HG03064 (cell line): ENCODE results near the gene GCHFR.

Experiments
- ATAC-seq: cut with Tn5 transposase; IDR thresholded peaks from one replicate; pipeline ENCODE4 v1.9.1; 2021; ENCODE audit warnings: low read depth; ENCODE audit not compliant: unreplicated experiment

The GCHFR gene

DNA sequence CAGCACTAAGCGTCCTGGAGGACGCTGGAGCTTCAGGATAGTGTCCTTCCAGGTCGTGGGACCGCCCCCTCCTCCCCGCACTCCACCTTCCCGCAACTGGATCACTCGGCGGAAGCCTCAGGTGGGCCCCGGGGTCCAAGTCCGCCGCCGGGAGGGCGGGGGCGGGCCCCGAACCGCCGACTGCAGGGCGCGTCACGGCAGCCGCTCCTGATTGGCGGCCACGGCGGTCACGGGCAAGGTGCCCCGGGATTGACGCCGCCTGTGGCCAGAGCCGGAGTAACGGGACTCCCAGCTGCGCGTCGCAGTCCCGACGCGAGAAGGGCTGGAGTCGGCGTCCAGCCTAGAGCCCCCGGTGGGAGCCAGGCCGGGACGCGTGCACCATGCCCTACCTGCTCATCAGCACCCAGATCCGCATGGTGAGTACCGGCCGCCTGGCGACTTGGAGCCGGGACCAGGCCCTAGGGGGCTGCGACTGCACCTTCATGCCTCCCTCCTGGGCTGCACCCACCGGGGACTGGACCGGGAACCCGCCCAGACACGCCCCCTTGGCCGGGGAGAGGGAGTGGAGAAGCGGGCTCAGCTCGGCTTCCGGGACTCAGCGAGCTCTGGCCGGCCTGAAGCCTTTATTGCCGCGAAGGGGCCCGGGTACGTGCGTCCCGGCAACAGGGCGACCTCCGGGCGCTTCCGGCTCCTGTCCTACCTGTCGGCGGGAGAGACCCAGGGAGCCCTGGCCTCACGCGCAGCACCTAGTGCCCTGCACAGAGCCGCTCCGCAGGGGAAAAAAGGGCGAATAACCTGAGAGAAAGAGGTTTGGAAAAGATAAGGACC lies at the start of gene GCHFR:
GCHFR (plus strand) TSS at position 268 of the 828 bp plus-strand sequence; CDS start at position 381, 113 bp downstream.
- ATAC-seq, result no peak

DNA sequence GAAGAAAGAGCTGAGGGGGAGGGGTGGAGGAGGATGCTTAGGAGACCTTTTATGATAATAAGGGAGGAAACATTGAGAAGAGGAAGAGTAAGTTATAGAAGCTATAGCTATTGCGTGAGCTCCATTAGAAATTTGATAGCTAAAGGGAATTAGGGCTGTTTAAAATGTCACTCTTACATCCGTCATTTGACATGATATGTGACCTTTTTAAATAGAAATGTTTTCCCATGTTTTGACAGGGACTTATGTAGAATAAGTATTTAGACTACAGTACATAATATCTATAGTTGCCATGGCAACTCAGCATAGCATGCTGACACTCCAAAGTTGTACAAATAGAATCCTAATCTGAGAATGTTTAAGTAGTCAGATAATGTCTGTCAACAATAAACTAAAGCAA lies 49.7 kb upstream of the GCHFR start:
- no peak for ATAC-seq

DNA sequence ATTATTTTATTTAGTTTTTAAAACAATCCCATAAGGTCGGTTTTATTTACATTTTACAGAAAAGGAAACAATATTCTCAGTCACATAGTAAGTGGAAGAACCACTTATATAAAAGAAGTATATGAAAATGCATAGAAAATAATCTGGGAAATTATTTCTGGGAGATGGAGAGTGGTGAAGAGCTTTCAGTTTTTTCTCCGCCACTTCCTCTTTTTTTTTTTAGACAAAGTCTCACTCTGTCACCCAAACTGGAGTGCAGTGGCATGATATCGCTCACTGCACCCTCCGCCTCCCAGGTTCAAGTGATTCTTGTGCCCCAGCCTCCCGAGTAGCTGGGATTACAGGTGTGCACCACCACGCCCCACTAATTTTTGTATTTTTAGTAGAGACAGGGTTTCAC lies 47.7 kb upstream of the GCHFR start:
- ATAC-seq, result no peak

DNA sequence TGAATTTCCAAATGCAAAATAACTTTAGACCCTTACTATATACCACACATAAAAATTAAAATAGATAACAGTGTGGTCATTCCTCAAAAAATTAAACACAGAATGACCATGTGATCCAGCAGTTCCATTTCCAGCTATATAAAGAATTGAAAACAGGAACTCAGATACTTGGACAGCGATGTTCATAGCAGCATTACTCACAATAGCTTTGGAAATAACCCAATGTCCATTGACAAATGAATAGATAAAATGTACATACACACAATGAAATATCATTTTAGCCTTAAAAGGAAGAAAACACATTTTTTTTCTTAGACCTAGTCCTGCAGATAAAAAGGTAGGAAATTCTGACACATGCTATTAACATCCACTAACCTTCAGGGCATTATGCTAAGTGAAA lies 42.2 kb upstream of the GCHFR start:
- no peak for ATAC-seq

DNA sequence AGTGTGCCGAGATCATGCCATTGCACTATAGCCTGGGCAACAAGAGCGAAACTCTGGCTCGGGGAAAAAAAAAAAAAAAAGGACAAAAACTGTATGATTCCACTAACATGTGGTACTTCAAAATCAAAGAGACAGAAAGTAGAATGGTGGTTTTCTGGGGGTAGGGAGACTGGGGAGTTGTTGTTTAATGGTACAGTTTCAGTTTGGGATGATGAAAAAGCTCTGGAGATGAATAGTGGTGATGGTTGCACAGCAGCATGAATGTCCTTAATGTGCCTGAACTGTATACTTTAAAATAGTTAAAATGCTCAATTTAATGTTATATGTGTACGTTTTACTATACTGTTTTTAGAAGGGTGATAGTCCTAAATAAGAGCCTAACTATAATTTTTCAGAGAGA lies 41.5 kb upstream of the GCHFR start:
- ATAC-seq, result no peak

DNA sequence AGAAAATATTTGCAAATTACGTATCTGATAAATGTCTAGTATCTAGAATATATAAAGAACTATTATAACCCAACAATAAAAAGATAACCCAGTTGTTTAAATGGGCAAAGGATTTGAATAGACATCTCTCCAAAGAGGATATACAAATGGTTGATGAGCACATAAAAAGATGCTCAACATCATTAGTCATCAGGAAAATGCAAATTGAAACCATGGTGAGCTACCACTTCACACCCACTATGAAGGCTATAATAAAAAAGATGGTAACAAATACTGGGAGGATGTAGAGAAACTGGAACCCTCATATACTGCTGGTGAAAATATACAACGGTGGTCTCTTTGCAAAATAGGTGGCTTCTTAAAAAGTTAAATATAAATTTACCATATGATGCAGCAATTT lies 40.9 kb upstream of the GCHFR start:
- no peak for ATAC-seq

DNA sequence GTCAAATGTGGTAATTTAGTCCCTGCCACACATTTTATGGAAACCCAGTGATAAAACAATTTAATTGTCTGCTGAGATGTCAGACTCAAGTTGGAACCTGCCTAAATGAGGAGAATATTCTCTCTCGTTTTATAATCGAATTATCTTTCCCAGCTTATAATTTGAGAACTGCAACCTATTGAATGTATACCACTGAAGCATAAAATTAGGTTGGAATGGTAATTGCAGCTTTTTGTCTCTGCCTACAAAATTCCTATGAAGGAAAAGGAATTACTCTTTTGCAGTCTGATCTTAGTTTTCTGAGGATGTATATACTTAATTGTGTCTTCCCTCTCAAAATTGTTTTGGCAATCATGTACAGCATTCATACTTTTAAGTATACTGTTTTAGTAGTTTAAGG lies 39.9 kb upstream of the GCHFR start:
- ATAC-seq, result no peak

DNA sequence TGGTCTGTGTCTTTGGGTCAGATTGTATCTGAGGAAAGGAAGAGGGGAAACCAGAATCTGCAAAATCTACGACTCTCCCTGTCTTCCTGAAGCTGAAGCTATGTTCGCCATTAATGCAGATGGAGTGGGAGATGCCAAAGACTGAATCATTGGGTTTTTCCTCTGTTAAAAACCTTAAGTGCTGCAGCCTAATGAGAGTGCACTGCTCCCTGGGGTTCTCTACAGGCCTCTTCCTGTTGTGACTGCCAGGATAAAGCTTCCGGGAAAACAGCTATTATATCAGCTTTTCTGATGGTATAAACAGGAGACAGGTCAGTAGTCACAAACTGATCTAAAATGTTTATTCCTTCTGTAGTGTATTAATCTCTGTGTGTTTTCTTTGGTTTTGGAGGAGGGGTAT lies 32.8 kb upstream of the GCHFR start:
- ATAC-seq, result no peak

DNA sequence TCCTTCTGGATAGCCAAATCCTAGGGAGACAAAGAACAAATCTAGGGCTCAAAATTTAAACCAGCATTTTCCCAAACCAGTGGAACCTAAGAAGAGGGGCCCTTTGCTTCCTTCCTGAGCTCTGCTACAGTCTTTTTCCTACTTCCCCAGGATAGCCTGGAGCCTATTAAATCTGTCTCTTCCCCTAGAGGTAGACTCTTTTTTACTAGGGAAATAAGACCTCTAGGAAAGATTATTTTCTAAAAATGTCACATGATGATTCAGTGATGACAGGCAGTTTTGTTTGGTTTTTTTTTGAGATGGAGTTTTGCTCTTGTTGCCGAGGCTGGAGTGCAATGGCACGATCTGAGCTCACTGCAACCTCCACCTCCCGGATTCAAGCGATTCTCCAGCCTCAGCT lies 27.3 kb upstream of the GCHFR start:
- no peak for ATAC-seq

DNA sequence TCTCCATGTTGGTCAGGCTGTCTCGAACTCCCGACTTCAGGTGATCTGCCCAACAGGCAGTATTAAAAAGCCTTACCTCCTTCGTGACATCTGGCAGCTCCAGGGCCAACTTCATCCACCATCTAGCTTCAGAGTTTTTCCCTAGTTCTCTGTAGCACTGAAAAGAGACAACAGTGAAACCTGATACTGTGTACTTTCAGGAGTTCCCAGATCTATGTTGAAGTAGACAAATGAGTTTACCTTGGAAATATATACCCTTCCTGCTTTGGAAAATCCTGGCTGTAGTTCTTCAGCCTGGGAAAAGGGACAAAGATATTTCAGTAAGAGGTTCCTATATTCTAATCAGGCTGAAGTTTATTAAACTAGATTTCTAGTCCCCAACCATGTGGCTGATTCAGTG lies 26.8 kb upstream of the GCHFR start:
- no peak for ATAC-seq

DNA sequence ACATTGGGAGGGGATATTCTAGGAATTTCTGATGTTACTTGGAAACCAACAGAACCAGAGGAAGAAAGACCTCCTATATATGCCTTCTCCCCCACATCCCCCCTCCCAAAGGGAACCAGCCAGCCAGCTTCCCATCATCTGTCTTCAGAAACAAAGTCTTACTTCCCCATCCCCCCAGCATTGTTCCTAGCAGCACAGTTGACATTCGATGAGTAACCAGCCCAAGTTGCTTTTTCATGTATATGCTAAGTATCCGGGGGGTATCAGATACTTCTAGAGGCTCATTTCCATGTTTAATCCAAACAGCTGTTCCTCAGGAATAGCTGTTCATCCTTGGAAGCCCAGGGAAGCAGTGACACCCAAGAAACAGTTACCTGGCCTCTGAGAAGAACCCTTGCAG lies 24.8 kb upstream of the GCHFR start:
- no peak for ATAC-seq

DNA sequence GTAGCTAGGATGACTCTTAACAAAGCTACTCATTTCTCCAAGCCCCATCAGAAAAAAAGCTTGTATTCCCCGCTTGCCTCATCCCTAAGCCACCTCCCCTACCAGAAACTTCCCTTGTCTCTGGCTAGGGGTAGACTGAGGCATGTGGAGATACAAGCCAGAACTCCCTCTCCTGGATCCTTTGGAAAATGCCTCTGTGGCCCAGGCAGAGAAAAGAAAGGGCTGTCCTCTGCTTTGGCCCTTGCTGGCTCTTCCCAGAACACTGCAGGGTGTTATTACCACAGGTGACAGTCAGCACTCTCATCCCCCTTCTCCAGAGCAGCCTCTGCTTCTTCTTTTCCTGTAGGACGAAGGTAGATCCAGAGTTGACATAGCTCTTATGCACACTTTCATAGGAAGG lies 24.0 kb upstream of the GCHFR start:
- ATAC-seq, result no peak

DNA sequence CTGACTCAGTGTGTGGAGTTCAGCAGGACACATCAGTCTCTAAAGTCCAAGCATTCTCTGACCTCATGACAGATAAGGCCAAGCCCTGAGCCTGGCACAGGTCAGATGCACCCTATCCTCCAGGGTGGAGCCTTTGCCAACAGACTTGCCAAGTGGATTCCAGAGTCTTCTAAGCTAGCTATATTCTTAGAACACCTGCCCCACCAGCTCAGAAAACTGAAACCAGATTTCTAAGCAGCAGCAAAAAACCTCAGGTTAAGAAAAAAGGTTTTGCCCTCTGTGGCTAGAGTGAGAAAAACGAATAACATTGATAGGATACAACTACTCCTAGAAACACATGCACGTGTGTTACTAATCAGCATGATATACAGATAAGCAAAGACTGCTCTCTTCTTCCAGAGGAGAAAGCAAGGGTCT lies 20.4 kb upstream of the GCHFR start:
- no peak for ATAC-seq

DNA sequence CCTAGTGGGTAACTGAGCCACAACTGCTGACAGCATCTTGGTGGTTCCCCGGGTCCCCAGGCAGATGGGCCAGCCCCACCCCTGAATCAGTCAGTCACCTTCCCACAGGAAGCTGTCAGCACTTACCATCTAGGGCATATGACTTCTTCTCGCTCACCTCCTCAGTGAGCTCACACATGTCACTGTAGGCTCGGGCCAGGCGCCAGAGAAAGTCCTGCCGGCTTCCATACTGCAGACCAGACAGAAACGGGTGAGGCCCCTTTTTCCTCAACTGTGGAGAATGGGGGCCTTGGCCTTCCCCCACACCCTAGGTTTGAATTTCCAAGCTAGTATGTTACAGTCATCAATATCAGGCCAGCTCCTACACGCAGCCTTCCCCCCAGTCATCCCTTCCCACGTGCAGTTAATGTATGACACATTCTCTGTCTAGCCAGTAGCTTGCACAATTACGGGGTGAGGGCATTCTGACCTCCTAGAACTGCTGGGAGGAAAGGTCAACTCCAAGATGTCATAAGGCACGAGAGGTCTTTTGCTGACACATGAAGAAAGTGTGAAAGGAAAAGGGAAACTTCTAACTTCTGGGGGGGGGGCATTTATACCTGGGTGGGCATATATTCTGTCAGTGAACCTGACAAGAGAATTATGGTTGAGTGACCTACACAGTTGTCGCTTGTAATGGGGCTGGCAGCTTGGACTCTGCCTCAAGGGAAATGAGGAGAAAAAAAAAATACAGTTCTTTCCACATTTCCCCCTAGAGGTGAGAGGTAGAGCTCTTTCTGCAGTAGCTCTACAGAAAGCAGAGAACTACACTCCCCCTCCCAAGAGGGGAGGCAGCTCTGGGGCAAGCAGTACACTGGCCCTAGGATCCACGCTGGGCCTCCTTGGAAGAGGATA lies 19.7 kb upstream of the GCHFR start:
- no peak for ATAC-seq

DNA sequence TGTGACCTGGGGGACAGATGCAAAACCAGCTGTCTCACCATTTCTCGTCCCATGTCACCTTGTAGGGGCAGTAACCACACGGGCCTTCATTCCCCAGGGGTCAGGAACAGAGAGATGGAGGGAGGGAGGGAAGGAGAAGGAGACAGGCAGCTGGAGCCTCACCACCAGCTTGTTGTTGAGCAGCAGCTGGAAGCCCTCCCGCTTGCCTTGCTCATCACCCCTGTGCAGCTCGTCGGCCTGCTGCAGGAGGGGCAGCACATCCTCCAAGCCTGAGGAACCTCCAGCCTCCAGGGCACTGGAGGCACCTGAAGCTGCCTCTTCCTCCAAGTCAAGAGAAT lies 19.1 kb upstream of the GCHFR start:
- no peak for ATAC-seq

DNA sequence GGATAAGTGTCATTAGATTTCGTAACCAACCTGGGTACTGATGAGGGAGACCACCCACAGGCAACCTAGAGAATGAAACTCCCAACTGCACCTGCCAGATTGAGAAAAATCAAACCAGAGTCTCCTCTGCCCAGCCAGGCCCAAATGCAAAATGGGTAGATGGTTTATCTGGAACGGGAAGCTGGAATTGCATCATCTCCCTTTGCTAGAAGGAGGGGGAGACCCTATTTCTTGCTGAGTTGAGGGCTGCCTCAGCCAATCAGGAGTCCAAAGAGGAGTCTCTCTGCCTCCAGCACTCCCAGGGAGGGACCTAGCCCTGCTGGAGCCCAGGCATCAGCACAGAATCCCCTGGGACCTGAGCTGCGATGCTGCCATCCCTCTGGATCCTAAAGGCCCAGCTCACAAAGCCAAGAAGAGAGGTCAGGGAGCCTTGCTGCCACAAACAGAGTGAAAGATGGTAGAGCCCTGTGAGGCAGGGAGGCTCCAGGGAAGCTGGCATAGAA lies 16.9 kb upstream of the GCHFR start:
- no peak for ATAC-seq

DNA sequence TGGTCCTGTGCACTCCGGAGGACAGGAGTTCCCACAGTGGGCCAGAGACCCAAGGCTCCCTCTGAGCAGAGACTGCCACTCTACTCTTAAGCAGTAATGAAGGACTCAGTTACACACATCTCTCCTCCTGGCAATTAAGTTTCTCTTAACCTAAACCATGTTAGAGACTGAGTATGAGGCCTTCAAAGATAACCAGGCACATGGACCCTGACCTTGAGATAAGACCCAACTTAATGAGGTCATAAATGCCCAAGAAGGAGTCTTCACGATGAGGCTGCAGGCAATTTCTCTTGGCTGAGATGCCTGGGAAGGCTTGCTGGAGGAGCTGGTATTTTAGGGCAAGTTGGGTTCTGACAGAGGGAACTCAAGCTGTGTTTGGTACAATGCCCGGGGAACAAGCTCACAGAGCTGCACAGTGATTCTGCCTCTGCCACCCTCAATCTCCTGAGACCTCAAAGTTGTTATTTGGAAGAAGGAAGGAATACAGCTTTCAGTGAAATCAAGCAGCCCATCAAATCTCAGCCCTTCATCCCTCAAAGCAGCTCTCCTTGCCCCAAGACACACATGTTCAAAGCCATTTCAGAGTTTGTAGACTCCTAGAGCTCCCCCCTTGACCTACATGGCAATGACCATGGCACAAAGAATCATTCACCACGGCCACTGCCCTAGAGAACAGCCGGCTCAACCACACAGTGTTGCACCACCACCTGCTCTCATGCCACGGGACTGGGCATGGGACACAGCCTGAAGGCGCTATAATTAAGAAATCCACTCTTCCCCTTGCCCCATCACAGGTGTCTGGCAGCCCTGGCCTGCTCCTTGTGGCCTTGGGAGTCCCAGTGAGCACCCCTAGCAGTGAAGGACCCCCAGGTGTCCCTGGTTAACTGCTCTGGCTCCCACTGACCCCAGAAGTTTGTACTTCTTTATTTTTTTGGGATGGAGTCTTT lies 15.9 kb upstream of the GCHFR start:
- no peak for ATAC-seq

DNA sequence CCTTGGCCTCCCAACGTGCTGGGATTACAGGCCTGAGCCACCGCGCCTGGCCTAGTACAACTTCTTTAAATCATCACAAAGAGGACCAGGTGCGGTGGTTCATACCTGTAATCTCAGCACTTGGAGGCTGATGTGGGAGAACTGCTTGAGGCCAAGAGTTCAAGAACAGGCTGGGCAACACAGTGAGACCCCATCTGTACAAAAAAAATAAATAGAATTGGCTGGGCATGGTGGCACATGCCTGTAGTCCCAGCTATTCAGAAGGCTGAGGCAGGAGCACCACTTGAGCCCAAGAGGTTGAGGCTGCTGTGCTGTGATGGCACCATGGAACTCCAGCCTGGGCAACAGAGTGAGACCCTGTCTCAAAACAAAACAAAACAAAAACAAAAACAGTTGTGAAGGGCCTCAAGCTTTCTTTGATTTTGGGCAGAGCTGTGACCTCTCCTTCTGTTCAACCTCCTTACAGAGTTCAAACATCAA lies 14.7 kb upstream of the GCHFR start:
- no peak for ATAC-seq

DNA sequence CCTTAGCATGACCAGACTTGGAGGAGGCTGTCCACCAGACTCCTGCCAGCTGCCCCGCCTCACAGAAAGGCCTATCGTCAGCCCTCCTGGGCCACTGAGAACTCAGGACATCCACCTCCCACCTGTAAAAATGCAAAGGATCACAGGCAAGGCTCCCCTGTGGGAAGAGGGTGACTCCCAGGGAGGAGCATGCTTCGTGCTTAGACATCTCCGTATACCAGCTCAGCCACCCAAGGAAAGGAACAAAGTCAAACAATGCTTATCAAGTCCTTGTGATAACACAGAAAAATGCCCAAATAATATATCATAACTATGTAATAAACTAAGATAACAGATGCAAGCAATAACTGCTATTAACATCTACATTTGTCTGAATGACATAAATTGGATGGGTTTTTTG lies 13.0 kb upstream of the GCHFR start:
- no peak for ATAC-seq

DNA sequence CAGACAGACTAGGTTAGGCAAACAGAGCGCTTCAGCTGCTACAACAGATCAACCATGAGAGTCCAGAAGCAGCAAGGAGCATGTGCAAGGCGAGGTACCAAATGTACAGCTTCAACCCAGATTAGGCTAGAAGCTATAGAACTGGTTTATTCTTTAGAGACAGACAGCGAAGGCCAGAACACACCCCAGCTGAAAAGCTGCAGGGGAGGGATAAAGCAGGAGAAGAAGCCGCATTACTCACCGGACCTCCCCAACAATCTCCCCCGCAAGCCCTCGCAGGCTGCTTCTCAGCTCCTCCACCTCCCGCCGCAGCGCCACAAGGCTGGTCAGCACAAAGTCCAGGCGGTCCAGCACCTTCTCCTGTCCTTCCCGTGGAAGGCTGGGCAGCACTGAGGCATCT lies 12.1 kb upstream of the GCHFR start:
- no peak for ATAC-seq

DNA sequence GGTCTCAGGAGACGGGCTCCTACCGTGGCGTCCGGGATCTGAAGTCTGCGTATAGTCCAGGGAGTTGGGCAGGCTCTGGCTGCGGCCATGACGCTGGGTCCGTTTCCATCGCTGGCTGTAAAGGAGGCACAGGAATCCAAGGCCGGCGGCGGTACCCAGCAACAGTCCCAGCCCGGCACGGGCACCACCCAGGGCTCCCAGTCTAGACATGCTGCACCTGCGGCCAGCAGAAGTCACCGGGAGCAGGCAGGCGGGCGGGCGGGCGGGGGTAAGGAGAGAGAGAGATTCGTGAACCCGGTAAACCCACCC lies 9.3 kb upstream of the GCHFR start:
- no peak for ATAC-seq
